Activated CD4-positive, alpha-beta T cell treated with anti-CD3 and anti-CD28 coated beads, Interleukin-2, amount 10 ng/mL, durations not matched to agents 24 days and 14 days (primary cell): ENCODE measurements around the gene UGT2A1. TPM values are rescaled to one million over a fixed set of nuclear protein-coding genes. Genes with fewer than 3 reads are reported as not detected.
"Not testable (repeated sequence)": the region's sequence is repeated elsewhere in the genome, so short reads cannot be mapped to it uniquely, and the experiment has no call there.

Experiments used
- DNase-seq: peaks from one replicate; pipeline ENCODE4 v3.0.0; 2022
- H3K27ac Mint-ChIP-seq: one replicate; pipeline ENCODE4 v1.8.0; 2022; ENCODE audit warnings: mild to moderate bottlenecking, mixed read lengths
- H3K27me3 Mint-ChIP-seq: one replicate; pipeline ENCODE4 v1.8.0; 2022; ENCODE audit warnings: mixed read lengths
- H3K36me3 Mint-ChIP-seq: one replicate; pipeline ENCODE4 v1.8.0; 2022; ENCODE audit warnings: low read depth, mild to moderate bottlenecking, mixed read lengths
- H3K4me1 Mint-ChIP-seq: one replicate; pipeline ENCODE4 v1.8.0; 2021; ENCODE audit warnings: mixed read lengths
- H3K4me3 Mint-ChIP-seq: one replicate; pipeline ENCODE4 v1.8.0; 2022; ENCODE audit warnings: mild to moderate bottlenecking, moderate library complexity, mixed read lengths
- H3K9me3 Mint-ChIP-seq: one replicate; pipeline ENCODE4 v1.8.0; 2021; ENCODE audit warnings: mixed read lengths
- intact Hi-C: fragments of 100-400 bp; cut with micrococcal nuclease; formaldehyde crosslinking; loops from one replicate; pipeline ENCODE4 v1.15.1; 2023
- total RNA-seq: library from RNA; stranded (reverse); gene quantifications from 2 replicates; pipeline ENCODE4 v1.2.3, GENCODE V29; 2022

The UGT2A1 gene
- total RNA-seq = not detected in 2 replicates

DNA sequence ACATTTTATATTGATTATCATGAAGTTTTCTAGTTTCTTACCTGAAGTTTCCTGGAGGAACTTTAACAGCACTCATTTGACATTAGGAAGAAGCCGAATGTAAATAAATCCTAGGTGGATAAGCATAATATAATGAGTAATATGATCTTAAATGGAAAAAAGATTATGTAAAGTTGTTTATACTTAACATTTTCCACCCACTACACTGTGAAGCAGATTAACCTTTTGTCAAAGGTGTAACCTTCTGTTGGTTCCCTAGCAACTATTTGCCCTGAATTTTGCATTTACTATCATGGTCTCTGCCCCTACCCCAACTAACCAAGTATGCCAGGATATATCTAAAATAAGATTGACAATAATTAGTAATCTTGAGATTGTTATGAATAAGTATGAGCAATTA lies at the start of gene UGT2A1:
UGT2A1 (minus strand) TSS at position 101 of the 400 bp plus-strand sequence. CDS start 5,603 bp downstream, outside the sequence.
- H3K36me3 Mint-ChIP-seq = no peaks in the 10 kb centered on the region
- H3K9me3 Mint-ChIP-seq = no peaks in the 10 kb centered on the region
- intact Hi-C loops = no loop called here
- DNase-seq = no peak
- H3K4me1 Mint-ChIP-seq = no peaks in the 10 kb centered on the region
- H3K27me3 Mint-ChIP-seq = no peaks in the 10 kb centered on the region
- no peak within 1 kb of the TSS for H3K4me3 Mint-ChIP-seq
- H3K27ac Mint-ChIP-seq = no peak within 1 kb of the TSS

DNA sequence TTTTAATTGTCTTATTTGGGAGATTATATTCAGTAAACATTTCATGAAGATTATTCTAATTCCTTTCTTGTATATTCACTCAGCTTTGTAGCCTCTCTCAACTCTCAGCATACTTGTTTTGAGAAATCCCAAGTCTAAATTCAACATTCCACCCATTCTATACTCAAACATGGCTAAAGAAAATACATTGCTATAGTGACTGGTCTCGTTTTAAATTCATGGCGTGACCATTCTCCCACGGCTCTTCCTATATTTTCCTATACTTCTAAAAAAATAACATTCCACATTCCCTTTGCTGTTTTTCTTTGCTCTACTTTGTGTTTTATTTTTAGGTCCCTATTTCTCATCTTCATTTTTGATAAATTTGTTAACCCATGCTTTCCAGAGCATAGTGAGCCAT lies 49.2 kb upstream of the UGT2A1 start:
- Mint-ChIP-seq H3K27ac (no peak overlapping the region), H3K4me3 (no peak overlapping the region), H3K9me3 (no peaks in the 10 kb centered on the region), H3K4me1 (no peaks in the 10 kb centered on the region), H3K27me3 (no peaks in the 10 kb centered on the region), H3K36me3 (no peaks in the 10 kb centered on the region)
- intact Hi-C loops = no loop called here
- no peak for DNase-seq

DNA sequence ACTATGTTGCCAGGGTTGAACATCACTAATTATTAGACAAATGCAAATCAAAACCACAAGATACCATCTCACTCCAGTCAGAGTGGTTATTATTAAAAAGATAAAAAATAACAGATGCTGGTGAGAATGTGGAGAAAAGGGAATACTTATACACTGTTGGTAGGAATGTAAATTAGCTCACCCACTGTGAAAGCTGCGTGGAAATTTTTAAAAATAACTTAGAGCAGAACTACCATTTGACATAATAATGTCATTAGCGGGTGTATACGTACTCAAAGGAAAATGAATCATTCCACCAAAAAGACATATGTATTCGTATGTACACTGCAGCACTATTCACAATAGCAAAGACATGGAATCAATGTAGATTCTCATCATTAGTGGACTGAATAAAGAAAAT lies 48.6 kb upstream of the UGT2A1 start:
- intact Hi-C loops = no loop called here
- Mint-ChIP-seq H3K9me3 (no peaks in the 10 kb centered on the region), H3K4me3 (no peak overlapping the region)

DNA sequence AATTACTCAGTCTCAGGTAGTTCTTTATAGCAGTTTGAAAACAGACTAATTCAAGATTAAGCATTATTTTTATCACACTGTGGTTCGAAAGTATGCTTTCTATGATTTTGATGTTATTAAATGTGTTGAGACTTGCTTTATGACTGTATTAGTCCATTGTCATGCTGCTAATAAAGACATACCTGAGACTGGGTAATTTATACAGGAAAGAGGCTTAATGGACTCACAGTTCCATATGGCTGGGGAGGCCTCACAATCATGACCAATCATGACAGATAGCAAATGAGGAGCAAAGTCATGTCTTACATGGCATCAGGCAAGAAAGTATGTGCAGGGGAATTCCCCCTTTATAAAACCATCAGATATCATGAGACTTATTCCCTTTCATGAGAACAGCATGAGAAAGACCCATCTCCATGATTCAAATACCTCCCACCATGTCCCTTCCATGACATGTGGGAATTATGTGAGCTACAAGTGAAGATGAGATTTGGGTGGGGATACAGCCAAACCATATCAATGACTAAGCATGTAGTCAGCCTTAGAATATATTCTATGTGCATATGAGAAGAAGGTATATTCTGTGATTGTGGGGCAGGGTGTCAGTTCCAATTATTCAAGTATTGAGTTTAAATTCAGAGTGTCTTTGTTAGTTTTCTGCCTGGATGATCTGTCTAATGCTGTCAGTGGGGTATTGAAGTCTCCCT lies 44.6 kb upstream of the UGT2A1 start:
- DNase-seq = no peak
- H3K4me1 Mint-ChIP-seq = no peaks in the 10 kb centered on the region
- no peak overlapping the region for H3K4me3 Mint-ChIP-seq
- H3K9me3 Mint-ChIP-seq = no peaks in the 10 kb centered on the region
- H3K27ac Mint-ChIP-seq = no peak overlapping the region
- peaks cover 2% of the 10 kb centered on the region for H3K27me3 Mint-ChIP-seq
- intact Hi-C loops = no loop called here
- H3K36me3 Mint-ChIP-seq = no peaks in the 10 kb centered on the region

More for the DNA sequence above, 48.6 kb upstream of the UGT2A1 start:
- Mint-ChIP-seq H3K27ac (no peak overlapping the region), H3K4me1 (no peaks in the 10 kb centered on the region), H3K36me3 (no peaks in the 10 kb centered on the region), H3K27me3 (no peaks in the 10 kb centered on the region)
- no peak for DNase-seq

DNA sequence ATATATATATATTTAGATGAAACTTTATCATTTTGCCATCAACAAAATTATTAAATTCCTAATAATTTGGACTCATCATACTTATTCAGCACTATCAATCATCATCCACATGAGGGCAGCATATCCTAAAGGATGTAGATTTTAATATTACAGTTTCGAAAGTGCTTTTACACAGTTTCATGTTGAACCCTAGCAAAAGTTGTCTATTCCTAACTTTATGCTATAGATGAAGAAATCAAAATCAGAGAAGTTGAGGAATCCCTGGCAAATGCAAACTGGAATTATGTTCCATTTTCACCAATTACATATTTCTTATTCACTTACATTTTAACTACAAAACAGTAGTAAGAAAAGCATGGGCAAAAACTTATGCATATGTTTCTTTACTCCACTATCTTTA lies 36.6 kb upstream of the UGT2A1 start:
- Mint-ChIP-seq H3K9me3 (no peaks in the 10 kb centered on the region), H3K4me3 (no peak overlapping the region), H3K4me1 (no peaks in the 10 kb centered on the region), H3K27ac (no peak overlapping the region), H3K27me3 (peaks cover 2% of the 10 kb centered on the region), H3K36me3 (no peaks in the 10 kb centered on the region)
- intact Hi-C loops = loop anchor here (1.0 to 2.0 kb wide), 4 partner anchors 134 to 815 kb away; no protein-coding TSS in a partner anchor
- peak; percentile 59 for DNase-seq

DNA sequence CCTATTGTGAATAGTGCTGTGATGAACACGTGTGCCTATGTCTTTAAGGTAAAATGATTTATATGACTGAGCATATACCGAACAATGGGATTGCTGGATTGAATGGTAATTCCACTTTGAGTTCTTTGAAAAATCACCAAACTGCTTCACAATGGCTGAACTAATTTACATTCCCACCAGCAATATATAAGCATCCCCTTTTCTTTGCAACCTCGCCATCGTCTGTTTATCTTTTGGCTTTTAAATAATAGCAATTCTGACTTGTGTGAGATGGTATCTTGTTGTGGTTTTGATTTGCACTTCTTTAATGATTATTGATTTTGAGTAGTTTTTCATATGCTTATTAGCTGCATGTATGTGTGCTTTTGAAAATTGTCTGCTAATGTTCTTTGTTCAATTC lies 31.8 kb upstream of the UGT2A1 start:
- H3K4me1 Mint-ChIP-seq = no peaks in the 10 kb centered on the region
- no peaks in the 10 kb centered on the region for H3K36me3 Mint-ChIP-seq
- no peaks in the 10 kb centered on the region for H3K27me3 Mint-ChIP-seq
- H3K27ac Mint-ChIP-seq = no peak overlapping the region
- intact Hi-C loops = no loop called here
- H3K4me3 Mint-ChIP-seq = no peak overlapping the region
- H3K9me3 Mint-ChIP-seq = no peaks in the 10 kb centered on the region
- no peak for DNase-seq

DNA sequence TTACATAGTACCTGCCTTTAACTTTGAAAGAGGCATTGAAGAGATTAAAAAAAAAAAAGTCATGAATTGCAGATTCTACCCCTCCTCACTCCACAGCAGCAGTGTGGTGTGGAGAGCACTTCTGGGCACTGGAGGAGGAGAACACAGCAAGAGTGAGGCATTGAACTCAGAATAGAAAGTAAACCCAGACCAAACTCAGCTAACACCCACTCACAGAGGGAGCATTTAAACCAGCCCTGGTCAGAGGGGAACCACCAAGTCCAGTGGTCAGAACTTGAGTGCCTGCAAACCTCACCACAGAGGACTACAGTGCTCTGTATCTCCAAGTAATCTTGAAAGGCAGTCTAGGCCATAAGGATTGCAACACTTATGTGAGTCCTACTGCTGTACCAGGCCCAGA lies 15.6 kb upstream of the UGT2A1 start:
- no peak for DNase-seq
- Mint-ChIP-seq H3K9me3 (no peaks in the 10 kb centered on the region), H3K4me3 (no peak overlapping the region), H3K27me3 (no peaks in the 10 kb centered on the region), H3K4me1 (no peaks in the 10 kb centered on the region), H3K27ac (no peak overlapping the region), H3K36me3 (no peaks in the 10 kb centered on the region)
- intact Hi-C loops = no loop called here

DNA sequence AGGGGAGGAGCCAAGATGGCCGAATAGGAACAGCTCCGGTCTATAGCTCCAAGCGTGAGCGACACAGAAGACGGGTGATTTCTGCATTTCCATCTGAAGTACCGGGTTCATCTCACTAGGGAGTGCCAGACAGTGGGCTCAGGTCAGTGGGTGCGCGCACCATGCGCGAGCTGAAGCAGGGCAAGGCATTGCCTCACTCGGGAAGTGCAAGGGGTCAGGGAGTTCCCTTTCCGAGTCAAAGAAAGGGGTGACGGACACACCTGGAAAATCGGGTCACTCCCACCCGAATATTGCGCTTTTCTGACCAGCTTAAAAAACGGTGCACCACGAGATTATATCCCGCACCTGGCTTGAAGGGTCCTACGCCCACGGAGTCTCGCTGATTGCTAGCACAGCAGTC lies 11.0 kb upstream of the UGT2A1 start:
- H3K9me3 Mint-ChIP-seq, H3K36me3 Mint-ChIP-seq, H3K27me3 Mint-ChIP-seq, H3K27ac Mint-ChIP-seq, H3K4me3 Mint-ChIP-seq, DNase-seq, H3K4me1 Mint-ChIP-seq, intact Hi-C loops: not testable (repeated sequence)

DNA sequence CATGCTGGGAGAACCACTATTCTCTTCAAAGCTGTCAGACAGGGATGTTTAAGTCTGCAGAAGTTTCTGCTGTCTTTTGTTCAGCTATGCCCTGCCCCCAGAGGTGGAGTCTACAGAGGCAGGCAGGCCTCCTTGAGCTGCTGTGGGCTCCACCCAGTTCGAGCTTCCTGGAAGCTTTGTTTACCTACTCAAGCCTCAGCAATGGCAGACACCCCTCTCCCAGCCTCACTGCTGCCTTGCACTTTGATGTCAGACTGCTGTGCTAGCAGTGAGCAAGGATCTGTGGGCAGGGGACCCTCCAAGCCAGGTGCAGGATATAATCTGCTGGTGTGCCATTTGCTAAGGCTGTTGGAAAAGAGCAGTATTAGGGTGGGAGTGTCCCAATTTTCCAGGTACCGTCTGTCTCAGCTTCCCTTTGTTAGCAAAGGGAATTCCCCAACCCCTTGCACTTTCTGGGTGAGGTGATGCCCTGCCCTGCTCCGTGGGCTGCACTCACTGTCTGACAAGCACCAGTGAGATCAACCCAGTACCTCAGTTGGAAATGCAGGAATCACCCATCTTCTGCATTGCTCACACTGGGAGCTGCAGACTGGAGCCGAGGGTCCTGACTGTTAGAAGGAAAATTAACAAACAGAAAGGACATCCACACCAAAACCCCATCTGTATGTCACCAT lies 8.2 kb upstream of the UGT2A1 start:
- H3K4me1 Mint-ChIP-seq, H3K27ac Mint-ChIP-seq, intact Hi-C loops, H3K36me3 Mint-ChIP-seq, H3K27me3 Mint-ChIP-seq: not testable (repeated sequence)
- Mint-ChIP-seq H3K4me3 (peak overlapping the region; percentile 49), H3K9me3 (peaks cover 14% of the 10 kb centered on the region)
- DNase-seq = peak; percentile 78

DNA sequence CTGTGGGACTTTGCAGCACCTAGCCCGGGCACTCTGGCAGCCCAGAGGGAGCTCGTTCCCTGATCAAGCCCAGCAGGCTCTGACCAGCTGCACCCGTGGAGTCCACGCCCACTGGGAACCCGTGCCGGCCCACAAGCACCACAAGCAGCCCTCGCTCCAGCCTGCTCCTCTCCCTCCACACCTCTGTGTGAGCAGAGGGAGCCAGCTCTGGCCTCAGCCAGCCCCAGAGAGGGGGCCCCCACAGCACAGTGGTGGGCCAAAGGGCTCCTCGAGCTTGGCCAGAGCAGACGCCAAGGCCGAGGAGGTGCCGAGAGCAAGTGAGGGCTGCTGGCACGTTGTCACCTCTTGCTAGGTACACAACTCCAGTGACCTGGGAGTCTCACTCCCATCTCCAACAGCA lies 5.1 kb upstream of the UGT2A1 start:
- H3K27me3 Mint-ChIP-seq = no peaks in the 10 kb centered on the region
- intact Hi-C loops = no loop called here
- no peak overlapping the region for H3K27ac Mint-ChIP-seq

DNA sequence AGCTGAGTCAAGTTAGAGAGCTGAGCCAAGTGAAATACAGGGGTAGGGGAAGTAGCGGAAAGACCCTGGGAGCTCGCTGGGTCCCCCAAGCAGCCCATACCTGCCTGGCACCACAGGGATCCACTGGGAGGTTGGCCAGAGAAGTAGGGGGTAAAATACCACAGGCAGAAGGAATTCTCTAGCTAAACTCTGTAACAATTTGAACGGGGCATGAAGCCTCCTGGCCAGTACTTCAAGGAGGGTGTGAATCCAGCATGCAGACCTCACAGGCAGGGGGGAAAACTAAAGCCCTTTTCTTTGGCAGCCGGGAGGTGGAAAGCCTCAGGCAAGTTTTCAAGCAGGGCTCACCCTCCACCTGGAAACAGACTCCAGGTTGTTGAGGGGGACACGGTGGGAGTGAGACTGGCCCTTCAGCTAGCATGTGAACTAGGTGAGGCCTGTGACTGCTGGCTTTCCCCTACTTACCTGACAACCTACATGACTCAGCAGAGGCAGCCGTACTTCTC lies 3.7 kb upstream of the UGT2A1 start:
- no peak overlapping the region for H3K27ac Mint-ChIP-seq
- H3K36me3 Mint-ChIP-seq = no peaks in the 10 kb centered on the region
- intact Hi-C loops = no loop called here
- no peak overlapping the region for H3K4me3 Mint-ChIP-seq
- H3K9me3 Mint-ChIP-seq = peaks cover 8% of the 10 kb centered on the region
- no peak for DNase-seq
- no peaks in the 10 kb centered on the region for H3K27me3 Mint-ChIP-seq
- H3K4me1 Mint-ChIP-seq = peaks cover 2% of the 10 kb centered on the region

More for the DNA sequence above, 5.1 kb upstream of the UGT2A1 start:
- H3K4me3 Mint-ChIP-seq = no peak overlapping the region
- no peak for DNase-seq
- no peaks in the 10 kb centered on the region for H3K36me3 Mint-ChIP-seq
- H3K9me3 Mint-ChIP-seq = peaks cover 14% of the 10 kb centered on the region
- peaks cover 2% of the 10 kb centered on the region for H3K4me1 Mint-ChIP-seq

DNA sequence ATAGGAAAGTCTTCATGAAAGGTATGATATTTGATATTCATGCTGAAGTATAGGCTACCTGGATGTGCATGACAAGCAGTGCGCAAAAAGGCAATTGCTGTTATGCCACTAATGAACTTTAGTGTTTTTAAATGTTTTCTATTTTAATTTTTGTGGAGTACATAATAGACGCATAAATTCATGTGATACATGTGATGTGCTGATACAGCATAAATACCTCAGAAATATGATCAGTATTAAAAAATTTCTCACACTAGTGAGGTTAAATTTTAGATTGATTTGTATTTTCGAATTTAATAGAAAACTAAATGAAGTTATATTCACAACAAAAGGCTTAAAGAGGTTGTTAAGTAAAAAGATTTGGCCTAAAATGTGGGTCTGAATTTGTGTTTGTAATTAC lies 2.2 kb downstream of the UGT2A1 start:
- Mint-ChIP-seq H3K4me3 (no peak overlapping the region), H3K4me1 (no peaks in the 10 kb centered on the region), H3K27ac (no peak overlapping the region), H3K36me3 (no peaks in the 10 kb centered on the region), H3K27me3 (no peaks in the 10 kb centered on the region), H3K9me3 (no peaks in the 10 kb centered on the region)
- no peak for DNase-seq
- intact Hi-C loops = no loop called here

DNA sequence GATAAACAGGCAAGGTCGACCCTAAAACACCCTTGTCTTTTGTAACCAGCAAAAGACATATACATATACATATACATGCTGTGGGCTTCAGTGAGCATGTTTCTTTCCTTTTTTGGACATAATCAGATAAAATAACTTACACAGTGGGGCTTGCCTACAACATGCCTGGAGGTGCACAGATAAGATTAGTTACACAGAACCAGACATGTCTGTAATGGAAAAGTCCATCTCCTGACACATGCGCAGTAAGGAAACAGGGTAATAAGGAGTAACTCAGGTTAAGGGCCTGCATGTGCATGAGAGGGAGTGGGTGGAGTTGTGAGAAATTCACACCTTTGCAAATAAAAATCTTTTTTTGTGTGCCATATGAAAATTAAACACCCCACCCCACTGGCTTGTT lies 3.4 kb downstream of the UGT2A1 start:
- Mint-ChIP-seq H3K27ac (no peak overlapping the region), H3K4me1 (no peaks in the 10 kb centered on the region), H3K36me3 (no peaks in the 10 kb centered on the region), H3K27me3 (no peaks in the 10 kb centered on the region), H3K4me3 (no peak overlapping the region), H3K9me3 (no peaks in the 10 kb centered on the region)
- intact Hi-C loops = no loop called here
- DNase-seq = no peak

DNA sequence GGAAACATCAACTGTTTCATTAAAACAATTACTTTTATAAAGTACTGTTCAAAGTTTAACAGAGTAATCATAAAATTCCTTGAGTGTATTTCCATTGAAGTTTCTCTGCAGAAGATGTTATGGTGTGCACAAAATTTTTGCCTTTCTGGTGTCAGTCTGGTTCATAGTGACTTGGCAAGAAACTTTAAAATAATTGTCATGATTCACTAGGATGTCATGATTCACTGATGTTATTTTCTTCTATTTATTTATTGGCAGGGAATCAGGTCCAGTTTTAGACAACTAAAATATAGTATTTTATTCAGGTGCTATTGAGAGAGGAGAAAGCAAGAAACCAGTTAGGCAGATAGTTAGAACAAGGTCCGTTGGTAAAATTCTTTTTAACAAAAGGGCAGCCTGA lies 3.8 kb downstream of the UGT2A1 start:
- H3K9me3 Mint-ChIP-seq = no peaks in the 10 kb centered on the region
- H3K4me3 Mint-ChIP-seq = no peak overlapping the region
- intact Hi-C loops = no loop called here
- H3K27me3 Mint-ChIP-seq = no peaks in the 10 kb centered on the region
- no peaks in the 10 kb centered on the region for H3K36me3 Mint-ChIP-seq
- no peak overlapping the region for H3K27ac Mint-ChIP-seq
- DNase-seq = no peak
- no peaks in the 10 kb centered on the region for H3K4me1 Mint-ChIP-seq
